Measurements from ENCODE around the gene DAZAP1. TPM values are rescaled to one million over a fixed set of nuclear protein-coding genes. Genes with fewer than 3 reads are reported as not detected.
A peak's percentile ranks its signal among the peaks of the same experiment; 100 is the strongest.

The DAZAP1 gene
- total and polyA plus RNA-seq, 2 experiments from 2014 or later, result 11.0 to 56.6 TPM

DNA sequence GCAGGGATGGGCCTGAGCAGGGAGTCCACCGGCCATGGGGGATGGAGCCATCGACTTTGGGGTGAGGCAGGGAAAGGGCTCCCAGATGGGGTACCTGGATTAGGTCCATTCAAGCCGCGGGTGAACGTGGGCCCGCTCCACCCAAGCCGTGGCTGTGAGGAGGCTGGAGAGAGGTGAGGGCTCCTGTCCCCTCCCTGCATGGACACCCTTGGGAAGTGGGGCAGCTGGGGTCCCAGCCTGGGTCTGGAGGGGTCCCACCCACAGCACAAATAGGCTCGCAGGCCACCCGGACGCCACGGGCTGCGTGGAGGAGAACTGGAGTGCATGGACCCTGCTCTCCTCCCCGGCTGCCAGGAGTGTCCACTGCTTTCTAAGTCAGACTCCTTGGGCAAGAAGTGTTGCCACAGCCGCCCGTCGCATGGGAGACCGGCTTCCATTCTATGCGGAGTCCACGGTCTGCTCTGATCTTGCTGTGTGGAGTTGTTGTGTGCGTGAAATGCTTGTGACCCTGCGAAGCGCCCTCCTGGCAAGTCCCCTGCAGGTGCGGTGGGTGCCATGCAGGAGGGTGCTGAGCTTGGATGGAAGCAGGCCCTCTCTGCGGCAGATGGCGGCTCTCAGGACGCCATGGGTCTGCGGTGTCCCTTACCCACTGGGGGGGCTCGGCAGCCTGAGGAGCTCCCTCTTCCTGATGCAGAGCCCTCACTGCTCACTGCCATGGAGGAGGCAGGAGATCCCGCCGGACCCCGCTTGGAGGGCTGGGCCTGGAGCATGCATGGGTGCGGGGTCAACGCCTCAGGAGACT, 2.0 kb downstream of the DAZAP1 start:
- H3K9me3 ChIP-seq (ENCODE audit: low read depth), result no peaks in the 10 kb centered on the region
- H3K9ac ChIP-seq, result peak overlapping the region; percentile 97
- H3K36me3 ChIP-seq (ENCODE audit: low read depth), result no peaks in the 10 kb centered on the region
- peaks cover 23% of the 10 kb centered on the region for H3K4me1 ChIP-seq (ENCODE audit: insufficient read depth)
- 0 out of 2 replicates have a peak, but pooled peaks cover 7% of the 10 kb centered on the region for H3F3A ChIP-seq (ENCODE audit: insufficient read depth)
- peak overlapping the region; percentile 92 for H3K27ac ChIP-seq
- in situ Hi-C loops (cut with MboI), result no loop called here
- no peaks in the 10 kb centered on the region for H3K9me2 ChIP-seq (ENCODE audit: insufficient read depth)
- H3K4me3 ChIP-seq, result peak overlapping the region; percentile 75
- no peaks in the 10 kb centered on the region for H4K20me1 ChIP-seq (ENCODE audit: insufficient read depth)
- no peak overlapping the region for H2AFZ ChIP-seq
- WGBS, 2 experiments (ENCODE audit: low coverage in 1 of 2, low lambda C conversion rate in 2 of 2, missing lambda C conversion rate in 2 of 2), result 39 to 41% methylated on average over 33 of the region's 33 CpGs
- no peaks in the 10 kb centered on the region for H3K27me3 ChIP-seq (replicated peaks; ENCODE audit: insufficient read depth)
- H3K79me2 ChIP-seq (ENCODE audit: insufficient read depth), result peaks cover 66% of the 10 kb centered on the region
- peak; percentile 57 for DNase-seq
- H3K4me2 ChIP-seq (ENCODE audit: unreplicated experiment), result peak overlapping the region; percentile 84
- TF ChIP-seq EZH2 (IDR thresholded peaks at IDR 0.05; ENCODE audit: insufficient read depth, poor library complexity, severe bottlenecking), result no peak
- TF ChIP-seq EZH2phosphoT487 (IDR thresholded peaks at IDR 0.05; ENCODE audit: insufficient read depth, low read depth), result no peak

DNA sequence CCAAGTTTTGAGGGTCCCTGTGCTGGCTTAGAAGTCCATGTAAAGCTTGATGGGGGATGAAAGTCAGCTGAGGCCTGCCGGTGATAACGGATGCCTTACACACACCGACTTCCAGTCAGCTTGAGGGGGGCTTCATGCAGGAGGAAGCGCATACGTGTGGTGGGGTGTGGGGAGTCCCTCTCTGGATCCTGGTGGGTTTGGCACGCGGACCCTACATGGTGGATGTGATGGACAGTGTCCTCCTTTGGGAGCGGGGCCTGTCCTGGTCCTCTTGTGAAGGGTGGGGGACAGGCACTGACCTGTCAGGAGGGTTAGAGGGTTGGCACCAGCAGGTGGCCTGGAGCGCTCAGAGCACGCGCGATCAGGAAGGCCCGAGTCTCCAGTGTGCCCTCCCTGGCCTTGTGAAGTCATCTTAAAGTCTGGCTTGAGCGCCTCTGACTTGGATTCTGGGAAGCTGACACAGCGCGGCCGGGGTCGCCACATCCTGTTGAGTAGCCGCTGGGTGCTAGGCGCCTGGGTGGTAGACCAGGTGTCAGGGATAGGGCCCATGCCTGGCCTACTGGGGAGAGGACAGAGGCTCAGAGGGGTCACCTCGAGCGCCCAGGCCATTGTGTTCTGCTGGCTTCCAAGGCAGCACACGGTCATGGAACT, 2.9 kb downstream of the DAZAP1 start:
- no peak for TF ChIP-seq EZH2 (IDR thresholded peaks at IDR 0.05; ENCODE audit: insufficient read depth, poor library complexity, severe bottlenecking)
- TF ChIP-seq EZH2phosphoT487 (IDR thresholded peaks at IDR 0.05; ENCODE audit: insufficient read depth, low read depth), result no peak
- Histone ChIP-seq H3K9me3 (ENCODE audit: low read depth) (no peaks in the 10 kb centered on the region), H4K20me1 (ENCODE audit: insufficient read depth) (no peaks in the 10 kb centered on the region), H3K27me3 (replicated peaks; ENCODE audit: insufficient read depth) (no peaks in the 10 kb centered on the region), H2AFZ (no peak overlapping the region), H3K36me3 (ENCODE audit: low read depth) (no peaks in the 10 kb centered on the region), H3F3A (ENCODE audit: insufficient read depth) (0 out of 2 replicates have a peak, but pooled peaks cover 7% of the 10 kb centered on the region), H3K4me1 (ENCODE audit: insufficient read depth) (peaks cover 23% of the 10 kb centered on the region), H3K27ac (peak overlapping the region; percentile 92), H3K9me2 (ENCODE audit: insufficient read depth) (no peaks in the 10 kb centered on the region), H3K9ac (peak overlapping the region; percentile 97), H3K4me3 (peak overlapping the region; percentile 75), H3K4me2 (ENCODE audit: unreplicated experiment) (peak overlapping the region; percentile 84), H3K79me2 (ENCODE audit: insufficient read depth) (peaks cover 74% of the 10 kb centered on the region)
- in situ Hi-C loops (cut with MboI), result no loop called here
- DNase-seq, result peak; percentile 39
- WGBS, 2 experiments (ENCODE audit: low coverage in 1 of 2, low lambda C conversion rate in 2 of 2, missing lambda C conversion rate in 2 of 2), result 87% methylated on average over 23 of the region's 23 CpGs

DNA sequence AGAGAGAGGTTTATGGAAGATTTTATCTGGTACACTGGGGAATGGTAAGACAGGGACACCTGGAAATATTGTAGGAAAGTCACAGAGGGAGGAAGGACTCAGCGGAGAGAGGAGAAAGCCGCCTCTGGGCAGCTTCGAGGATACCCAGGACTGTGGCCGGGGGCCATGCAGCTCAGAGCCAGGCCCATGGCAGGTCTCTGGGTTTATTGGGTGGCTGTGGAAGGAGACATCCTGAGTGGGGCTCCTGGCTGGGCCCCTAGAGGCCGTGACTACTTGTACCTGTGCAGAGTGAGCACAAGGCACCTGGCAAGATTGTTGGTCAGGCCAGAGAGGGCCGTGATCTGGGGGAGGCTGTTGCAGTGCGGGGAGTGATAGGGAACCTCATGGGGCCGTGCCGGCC, 3.4 kb downstream of the DAZAP1 start:
- Histone ChIP-seq H4K20me1 (ENCODE audit: insufficient read depth) (no peaks in the 10 kb centered on the region), H3K4me1 (ENCODE audit: insufficient read depth) (peaks cover 26% of the 10 kb centered on the region), H3K9ac (peak overlapping the region; percentile 97), H3K79me2 (ENCODE audit: insufficient read depth) (peaks cover 79% of the 10 kb centered on the region), H2AFZ (no peak overlapping the region), H3F3A (ENCODE audit: insufficient read depth) (0 out of 2 replicates have a peak, but pooled peaks cover 7% of the 10 kb centered on the region), H3K36me3 (ENCODE audit: low read depth) (no peaks in the 10 kb centered on the region), H3K27me3 (replicated peaks; ENCODE audit: insufficient read depth) (no peaks in the 10 kb centered on the region), H3K9me3 (ENCODE audit: low read depth) (no peaks in the 10 kb centered on the region), H3K4me3 (no peak overlapping the region), H3K4me2 (ENCODE audit: unreplicated experiment) (peak overlapping the region; percentile 25), H3K9me2 (ENCODE audit: insufficient read depth) (no peaks in the 10 kb centered on the region), H3K27ac (peak overlapping the region; percentile 92)
- WGBS, 2 experiments (ENCODE audit: low coverage in 1 of 2, low lambda C conversion rate in 2 of 2, missing lambda C conversion rate in 2 of 2), result 82 to 84% methylated on average over 9 of the region's 9 CpGs
- in situ Hi-C loops (cut with MboI), result no loop called here
- no peak for TF ChIP-seq EZH2phosphoT487 (IDR thresholded peaks at IDR 0.05; ENCODE audit: insufficient read depth, low read depth)
- no peak for TF ChIP-seq EZH2 (IDR thresholded peaks at IDR 0.05; ENCODE audit: insufficient read depth, poor library complexity, severe bottlenecking)
- no peak for DNase-seq

DNA sequence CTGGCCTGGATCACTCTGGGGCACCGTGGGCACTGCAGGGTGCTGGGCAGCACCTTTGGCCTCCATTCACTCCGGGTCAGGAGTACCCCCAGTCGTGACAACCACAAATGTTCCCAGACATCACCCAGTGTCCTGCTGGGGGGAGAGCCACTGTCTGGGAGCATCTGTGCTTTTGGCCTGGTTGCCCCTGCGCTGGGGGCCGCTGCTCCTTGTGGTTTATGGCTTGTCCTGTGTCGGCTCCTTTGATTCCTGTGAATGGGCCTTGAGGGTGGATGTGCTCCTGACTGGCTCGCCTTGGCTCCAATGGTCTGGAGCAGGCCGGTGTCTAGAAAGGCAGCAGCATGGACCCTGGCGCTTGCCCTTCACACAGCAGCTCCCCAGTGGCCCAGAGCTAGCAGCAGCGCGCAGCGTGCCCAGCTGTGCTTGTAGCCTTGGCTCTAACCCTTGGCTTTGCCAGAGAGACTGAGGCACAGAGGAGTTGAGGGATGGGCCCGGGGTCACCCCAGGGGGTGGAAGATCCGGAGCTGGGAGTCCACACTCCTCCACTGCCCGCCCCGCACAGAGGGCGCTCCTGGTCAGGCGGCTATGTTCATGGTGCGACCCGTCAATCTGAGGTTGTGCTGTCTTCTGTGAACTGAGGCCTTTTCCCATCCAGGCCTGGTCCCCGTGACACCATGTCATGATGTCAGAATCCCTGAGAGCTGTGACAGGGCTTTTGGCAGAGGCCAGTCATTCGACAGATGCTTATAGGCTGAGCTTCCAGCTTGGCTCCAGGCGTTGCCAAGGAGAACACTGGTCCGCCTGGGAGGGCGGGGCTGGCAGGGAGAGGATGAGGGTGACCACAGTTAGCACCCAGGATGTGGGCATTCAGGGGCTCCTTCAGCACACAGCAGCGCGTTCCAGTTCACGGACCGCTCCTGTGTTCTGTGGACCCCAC, 4.1 kb downstream of the DAZAP1 start:
- H3K4me1 ChIP-seq (ENCODE audit: insufficient read depth), result peaks cover 33% of the 10 kb centered on the region
- no peaks in the 10 kb centered on the region for H3K9me2 ChIP-seq (ENCODE audit: insufficient read depth)
- peak; percentile 88 for DNase-seq
- H3K79me2 ChIP-seq (ENCODE audit: insufficient read depth), result peaks cover 86% of the 10 kb centered on the region
- peak overlapping the region; percentile 61 for H3K27ac ChIP-seq
- no peaks in the 10 kb centered on the region for H3K9me3 ChIP-seq (ENCODE audit: low read depth)
- no peak overlapping the region for H3K4me3 ChIP-seq
- H3K9ac ChIP-seq, result peak overlapping the region; percentile 97
- no peaks in the 10 kb centered on the region for H3K36me3 ChIP-seq (ENCODE audit: low read depth)
- peaks cover 8% of the 10 kb centered on the region; the same call in 1 of the 2 replicates for H3F3A ChIP-seq (ENCODE audit: insufficient read depth)
- peak overlapping the region; percentile 7 for H3K4me2 ChIP-seq (ENCODE audit: unreplicated experiment)
- no peaks in the 10 kb centered on the region for H4K20me1 ChIP-seq (ENCODE audit: insufficient read depth)
- H2AFZ ChIP-seq, result no peak overlapping the region
- 52 to 60% methylated on average over 29 of the region's 29 CpGs for WGBS, 2 experiments (ENCODE audit: low coverage in 1 of 2, low lambda C conversion rate in 2 of 2, missing lambda C conversion rate in 2 of 2)
- in situ Hi-C loops (cut with MboI), result no loop called here
- TF ChIP-seq EZH2 (IDR thresholded peaks at IDR 0.05; ENCODE audit: insufficient read depth, poor library complexity, severe bottlenecking) (no peak), EZH2phosphoT487 (IDR thresholded peaks at IDR 0.05; ENCODE audit: insufficient read depth, low read depth) (no peak)
- H3K27me3 ChIP-seq (replicated peaks; ENCODE audit: insufficient read depth), result no peaks in the 10 kb centered on the region
